Gastrocnemius medialis (tissue), 4 donors: Measurements from ENCODE around the gene ARL3.

ENCODE experiments used
- POLR2A ChIP-seq, 2 donors: fragments of 450-650 bp; IDR thresholded peaks; one replicate each; pipeline ENCODE4 v1.6.1; 2017; ENCODE audit warnings: antibody characterized with exemption in 2 of 2, mild to moderate bottlenecking in 2 of 2, moderate library complexity in 2 of 2
- TF ChIP-seq, protein P1 (sequence below), 5 experiments: fragments of 450-650 bp in 3 of 5; fragments of 200-600 bp in 2 of 5; sonication (generic) in 2 of 5; IDR thresholded peaks in 4 of 5; conservative IDR thresholded peaks in 1 of 5; 1 replicate in 4 of 5; 2 replicates in 1 of 5; pipeline ENCODE4 v1.5.1; 2016 to 2019; ENCODE audit warnings: antibody characterized with exemption in 5 of 5, mild to moderate bottlenecking in 3 of 5, moderate library complexity in 3 of 5

DNA sequence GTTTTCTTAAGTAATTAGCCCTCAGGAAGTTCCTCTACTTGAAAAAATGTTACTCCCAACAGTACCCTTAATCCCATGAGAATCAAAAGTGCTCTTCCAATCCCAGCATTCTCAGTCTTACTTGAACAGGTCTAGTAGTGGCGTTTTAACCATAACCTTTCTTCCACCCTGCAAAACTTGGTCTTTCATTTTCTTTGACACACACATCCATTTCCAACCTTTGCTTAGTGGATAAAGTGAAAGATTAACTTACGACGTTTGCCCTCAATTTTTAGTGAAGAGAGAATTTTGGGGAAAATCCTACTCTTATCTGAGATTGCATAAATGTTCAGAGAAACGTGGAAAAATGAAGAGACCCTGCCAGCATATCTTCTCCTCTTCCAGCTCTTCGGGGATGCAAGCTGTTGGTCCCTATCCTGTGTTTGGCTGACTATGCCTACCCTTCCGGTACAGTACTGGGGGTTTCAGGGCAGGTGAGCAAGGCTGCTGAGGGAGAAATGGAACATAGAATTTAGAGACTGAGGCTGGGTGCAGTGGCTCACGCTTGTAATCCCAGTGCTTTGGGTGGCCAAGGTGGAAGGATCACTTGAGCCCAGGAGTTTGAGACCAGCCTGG is 48.3 kb upstream of the ARL3 start:
- no peak for TF ChIP-seq POLR2A (IDR thresholded peaks at IDR 0.05)
- TF ChIP-seq, protein P1, sequence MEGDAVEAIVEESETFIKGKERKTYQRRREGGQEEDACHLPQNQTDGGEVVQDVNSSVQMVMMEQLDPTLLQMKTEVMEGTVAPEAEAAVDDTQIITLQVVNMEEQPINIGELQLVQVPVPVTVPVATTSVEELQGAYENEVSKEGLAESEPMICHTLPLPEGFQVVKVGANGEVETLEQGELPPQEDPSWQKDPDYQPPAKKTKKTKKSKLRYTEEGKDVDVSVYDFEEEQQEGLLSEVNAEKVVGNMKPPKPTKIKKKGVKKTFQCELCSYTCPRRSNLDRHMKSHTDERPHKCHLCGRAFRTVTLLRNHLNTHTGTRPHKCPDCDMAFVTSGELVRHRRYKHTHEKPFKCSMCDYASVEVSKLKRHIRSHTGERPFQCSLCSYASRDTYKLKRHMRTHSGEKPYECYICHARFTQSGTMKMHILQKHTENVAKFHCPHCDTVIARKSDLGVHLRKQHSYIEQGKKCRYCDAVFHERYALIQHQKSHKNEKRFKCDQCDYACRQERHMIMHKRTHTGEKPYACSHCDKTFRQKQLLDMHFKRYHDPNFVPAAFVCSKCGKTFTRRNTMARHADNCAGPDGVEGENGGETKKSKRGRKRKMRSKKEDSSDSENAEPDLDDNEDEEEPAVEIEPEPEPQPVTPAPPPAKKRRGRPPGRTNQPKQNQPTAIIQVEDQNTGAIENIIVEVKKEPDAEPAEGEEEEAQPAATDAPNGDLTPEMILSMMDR (IDR thresholded peaks at IDR 0.05 in 4 of 5, conservative IDR thresholded peaks at IDR 0.05 in 1 of 5), result no peak
